ENCODE data around the gene HOXD9. TPM values are rescaled to one million over a fixed set of nuclear protein-coding genes. Genes with fewer than 3 reads are reported as not detected.
A peak's percentile ranks its signal among the peaks of the same experiment; 100 is the strongest.

The HOXD9 gene
- total and polyA plus RNA-seq, 10 donors, result 1.1 to 4.0 (median 2.6) TPM

DNA sequence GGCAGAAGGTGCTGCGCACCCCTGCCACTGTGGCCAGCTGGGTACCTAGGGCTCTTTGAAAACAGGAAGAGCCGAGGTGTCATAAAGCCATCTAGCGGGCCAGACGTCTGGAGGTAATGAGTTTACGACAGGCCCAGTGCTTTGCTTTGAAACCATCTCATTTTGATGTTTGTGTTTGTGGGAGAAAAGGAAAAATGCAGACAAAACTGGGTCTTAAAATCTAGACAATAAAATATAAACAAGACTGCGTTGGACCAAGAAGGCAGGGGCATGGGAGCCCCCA is 3.2 kb downstream of the HOXD9 start:
- intact Hi-C loops (cut with DNase I; ENCODE audit: low total_unique reads), result loop anchor here (5.0 kb wide), 4 partner anchors 427 to 1022 kb away; no protein-coding TSS in a partner anchor
- Histone ChIP-seq H3K36me3 (no peaks in the 10 kb centered on the region), H3K9me3 (no peaks in the 10 kb centered on the region), H3K27me3 (replicated peaks in 1 of 7) (peaks cover 8 to 100% (median 92%) of the 10 kb centered on the region in 7 donors), H3K27ac (no peak overlapping the region), H3K4me3 (no peak overlapping the region), H3K4me1 (peaks cover 0 to 74% (median 50%) of the 10 kb centered on the region in 6 donors)
- TF ChIP-seq POLR2A (IDR thresholded peaks at IDR 0.05) (no peak), CTCF (IDR thresholded peaks at IDR 0.05 in 8 of 11, conservative IDR thresholded peaks at IDR 0.05 in 3 of 11) (no peak), POLR2AphosphoS5 (IDR thresholded peaks at IDR 0.05) (no peak)
- 26 to 46% (median 37%) methylated on average over 6 of the region's 6 CpGs for WGBS, 5 donors
- no peak for DNase-seq

DNA sequence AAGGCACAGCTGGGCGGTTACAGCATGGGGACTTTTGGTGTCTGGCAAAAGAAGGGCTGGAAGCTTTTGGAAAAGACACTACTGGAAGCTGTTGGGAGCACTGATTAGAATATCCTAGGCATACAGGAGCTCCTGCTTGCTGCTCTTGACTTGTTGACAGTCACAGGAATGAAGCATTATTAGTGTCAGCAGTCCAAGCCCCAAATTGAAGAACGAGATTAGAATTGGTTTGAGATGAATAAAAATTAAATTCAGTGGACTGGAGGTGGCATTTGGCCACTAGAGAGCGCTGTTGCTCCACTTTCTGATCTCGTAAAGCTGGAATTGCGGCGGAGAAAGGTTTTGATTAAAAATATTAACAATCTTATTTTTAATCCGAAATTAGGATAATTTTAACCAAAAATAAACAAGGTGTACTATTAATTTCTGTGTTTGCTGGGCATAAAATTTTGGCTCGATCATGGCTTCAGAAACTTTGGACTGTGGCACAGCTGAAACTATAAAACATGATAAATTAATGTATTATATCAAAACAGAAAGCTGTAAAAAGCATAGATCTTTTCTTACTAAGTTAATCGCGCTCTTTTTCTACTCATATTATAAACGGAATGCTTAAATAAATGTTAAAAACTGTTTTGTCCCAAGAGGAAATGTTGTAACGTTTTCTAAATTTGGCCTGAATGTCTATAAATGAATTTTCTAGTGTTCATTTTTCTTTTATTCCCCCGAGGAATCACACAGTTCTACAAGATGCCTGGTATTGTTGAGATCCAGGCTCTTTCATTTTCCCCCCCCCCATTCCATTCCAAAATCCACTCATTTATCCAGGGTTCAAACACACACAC is 4.6 kb downstream of the HOXD9 start:
- Histone ChIP-seq H3K9me3 (no peaks in the 10 kb centered on the region), H3K4me3 (peak overlapping the region in 1 of 8 donors; percentile 4), H3K27ac (peak overlapping the region in 4 of 8 donors; percentile 24 to 93 (median 58)), H3K4me1 (peaks cover 0 to 77% (median 48%) of the 10 kb centered on the region in 6 donors), H3K36me3 (no peaks in the 10 kb centered on the region), H3K27me3 (replicated peaks in 1 of 7) (peaks cover 8 to 100% (median 92%) of the 10 kb centered on the region in 7 donors)
- intact Hi-C loops (cut with DNase I; ENCODE audit: low total_unique reads), result loop anchor here (5.0 kb wide), 4 partner anchors 425 to 1020 kb away; no protein-coding TSS in a partner anchor
- 4 to 5% (median 4%) methylated on average over 13 of the region's 13 CpGs for WGBS, 5 donors
- no peak for DNase-seq
- no peak for TF ChIP-seq POLR2AphosphoS5 (IDR thresholded peaks at IDR 0.05)
- TF ChIP-seq CTCF (IDR thresholded peaks at IDR 0.05 in 8 of 11, conservative IDR thresholded peaks at IDR 0.05 in 3 of 11), result peak; percentile 56 to 94 (median 80)

DNA sequence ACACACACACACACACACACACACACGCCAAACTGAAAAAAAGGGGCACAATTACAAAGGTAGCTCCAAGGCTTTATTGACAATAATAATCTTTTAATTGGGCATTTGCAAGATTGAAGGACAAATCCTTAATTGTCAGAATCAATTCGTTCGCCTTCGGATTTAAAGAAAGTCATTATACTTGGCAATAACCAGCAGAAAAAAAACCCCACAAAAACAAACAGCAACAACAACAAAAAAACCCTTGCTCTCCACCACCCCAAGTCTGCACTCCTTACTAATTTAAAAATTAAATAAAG is 5.2 kb downstream of the HOXD9 start:
- H3K36me3 ChIP-seq, result no peaks in the 10 kb centered on the region
- peaks cover 8 to 100% (median 92%) of the 10 kb centered on the region in 7 donors for H3K27me3 ChIP-seq (replicated peaks in 1 of 7)
- no peak for DNase-seq
- H3K4me1 ChIP-seq, result peaks cover 0 to 77% (median 44%) of the 10 kb centered on the region in 6 donors
- intact Hi-C loops (cut with DNase I; ENCODE audit: low total_unique reads), result loop anchor here (5.0 kb wide), 4 partner anchors 425 to 1020 kb away; no protein-coding TSS in a partner anchor
- 23 to 31% (median 24%) methylated on average over 4 of the region's 4 CpGs for WGBS, 5 donors
- peak overlapping the region in 7 of 8 donors; percentile 69 to 93 (median 86) for H3K27ac ChIP-seq
- H3K9me3 ChIP-seq, result no peaks in the 10 kb centered on the region
- H3K4me3 ChIP-seq, result peak overlapping the region in 1 of 8 donors; percentile 47
- no peak for TF ChIP-seq CTCF (IDR thresholded peaks at IDR 0.05 in 8 of 11, conservative IDR thresholded peaks at IDR 0.05 in 3 of 11)
- TF ChIP-seq POLR2A (IDR thresholded peaks at IDR 0.05), result no peak
- TF ChIP-seq POLR2AphosphoS5 (IDR thresholded peaks at IDR 0.05), result no peak

Data from spleen (tissue), 11 donors.